Activated naive CD8-positive, alpha-beta T cell treated with anti-CD3 and anti-CD28 coated beads, Interleukin-2, amount 10 ng/mL, durations not matched to agents 7 days and 5 days (primary cell): Measurements from ENCODE around the gene TUBA1C. TPM values are rescaled to one million over a fixed set of nuclear protein-coding genes. Genes with fewer than 3 reads are reported as not detected.
"Not testable (repeated sequence)": the region's sequence is repeated elsewhere in the genome, so short reads cannot be mapped to it uniquely, and the experiment has no call there.

Experiments
- ATAC-seq: fragments of 150-1000 bp; cut with Tn5 transposase; one replicate; pipeline ENCODE4 v1.10.0; 2021; ENCODE audit warnings: low read depth, moderate library complexity
- POLR2A ChIA-PET: fragments of 350-600 bp; sonication (Branson Sonifier 250); formaldehyde crosslinking; loops from one replicate; lab custom pipeline; 2021; ENCODE audit warnings: antibody characterized with exemption; lab: Charles Lee
- DNase-seq: peaks from one replicate; pipeline ENCODE4 v3.0.0; 2021
- H3K27ac Mint-ChIP-seq: one replicate; pipeline ENCODE4 v1.8.0; 2022; ENCODE audit warnings: mild to moderate bottlenecking, mixed read lengths
- H3K27me3 Mint-ChIP-seq: one replicate; pipeline ENCODE4 v1.8.0; 2022; ENCODE audit warnings: mild to moderate bottlenecking, moderate library complexity, mixed read lengths
- H3K36me3 Mint-ChIP-seq: one replicate; pipeline ENCODE4 v1.8.0; 2021; ENCODE audit warnings: mild to moderate bottlenecking, mixed read lengths
- H3K4me1 Mint-ChIP-seq: one replicate; pipeline ENCODE4 v1.8.0; 2021; ENCODE audit warnings: mixed read lengths
- H3K4me3 Mint-ChIP-seq: one replicate; pipeline ENCODE4 v1.8.0; 2022; ENCODE audit warnings: mild to moderate bottlenecking, moderate library complexity, mixed read lengths
- H3K9me3 Mint-ChIP-seq: one replicate; pipeline ENCODE4 v1.8.0; 2021; ENCODE audit warnings: mixed read lengths
- total RNA-seq, 2 experiments: library from RNA; stranded (reverse); gene quantifications; one replicate each; pipeline ENCODE4 v1.2.3, GENCODE V29; 2021

Gene TUBA1C
- total RNA-seq, 2 experiments from 2014 or later, result 162 to 168 TPM

GRCh38 chr12:49295082-49295936 lies 30.4 kb downstream of the TUBA1C start, which contains the start of gene PRPH:
Gene PRPH (plus strand): TSS chr12:49295147. CDS start chr12:49295201, 54 bp downstream.
- Mint-ChIP-seq H3K36me3 (no peaks in the 10 kb centered on the region), H3K4me1 (peaks cover 10% of the 10 kb centered on the region), H3K27ac (no peak within 1 kb of the TSS), H3K27me3 (peaks cover 65% of the 10 kb centered on the region), H3K9me3 (no peaks in the 10 kb centered on the region), H3K4me3 (no peak within 1 kb of the TSS)
- no peak for ATAC-seq
- DNase-seq, result peak; percentile 47
- POLR2A ChIA-PET, result interaction anchor here (0.6 to 2.4 kb wide), 4 partner anchors 27 to 184 kb away, joined by 3 to 7 read pairs (median 4); partner anchors contain the start of genes LMBR1L, TROAP and TUBA1B

- no peaks in the 10 kb centered on the region for H3K9me3 Mint-ChIP-seq
- peaks cover 10% of the 10 kb centered on the region for H3K4me1 Mint-ChIP-seq
- POLR2A ChIA-PET, result interaction anchor here (1.1 to 2.4 kb wide), 4 partner anchors 27 to 35 kb away, joined by 3 to 7 read pairs (median 4); partner anchors contain the start of gene TROAP
- H3K4me3 Mint-ChIP-seq, result peak overlapping the region; percentile 72
- H3K27me3 Mint-ChIP-seq, result peaks cover 62% of the 10 kb centered on the region
- DNase-seq (peak; percentile 82), ATAC-seq (peak; percentile 73)
- H3K36me3 Mint-ChIP-seq, result no peaks in the 10 kb centered on the region
- no peak overlapping the region for H3K27ac Mint-ChIP-seq
These were observed 31.4 kb downstream of the TUBA1C start for GRCh38 chr12:49296034-49296835.

GRCh38 chr12:49296836-49297694 lies 32.2 kb downstream of the TUBA1C start:
- peak overlapping the region; percentile 72 for H3K4me3 Mint-ChIP-seq
- DNase-seq (peak; percentile 57), ATAC-seq (peak; percentile 52)
- H3K36me3 Mint-ChIP-seq, result no peaks in the 10 kb centered on the region
- H3K9me3 Mint-ChIP-seq, result no peaks in the 10 kb centered on the region
- H3K27me3 Mint-ChIP-seq, result peaks cover 54% of the 10 kb centered on the region
- peaks cover 15% of the 10 kb centered on the region for H3K4me1 Mint-ChIP-seq
- POLR2A ChIA-PET, result interaction anchor here (0.9 to 2.4 kb wide), 7 partner anchors 21 to 70 kb away, joined by 3 to 7 read pairs (median 4); partner anchors contain the start of genes SPATS2 and TROAP
- no peak overlapping the region for H3K27ac Mint-ChIP-seq

- POLR2A ChIA-PET, result interaction anchor here (0.9 to 2.4 kb wide), 6 partner anchors 21 to 69 kb away, joined by 3 to 7 read pairs (median 4); partner anchors contain the start of genes SPATS2 and TROAP
- no peaks in the 10 kb centered on the region for H3K9me3 Mint-ChIP-seq
- peak overlapping the region; percentile 54 for H3K4me3 Mint-ChIP-seq
- peaks cover 49% of the 10 kb centered on the region for H3K27me3 Mint-ChIP-seq
- no peak overlapping the region for H3K27ac Mint-ChIP-seq
- H3K4me1 Mint-ChIP-seq, result peaks cover 15% of the 10 kb centered on the region
- ATAC-seq (peak; percentile 4), DNase-seq (no peak)
- no peaks in the 10 kb centered on the region for H3K36me3 Mint-ChIP-seq
These were observed 32.8 kb downstream of the TUBA1C start for GRCh38 chr12:49297695-49298060.

- Mint-ChIP-seq H3K9me3 (no peaks in the 10 kb centered on the region), H3K27me3 (peaks cover 51% of the 10 kb centered on the region), H3K27ac (peak overlapping the region; percentile 27), H3K4me1 (peaks cover 15% of the 10 kb centered on the region), H3K36me3 (no peaks in the 10 kb centered on the region), H3K4me3 (peak overlapping the region; percentile 6)
- POLR2A ChIA-PET, result interaction anchor here (0.7 to 1.5 kb wide), 2 partner anchors 25 to 69 kb away, joined by 3 to 4 read pairs; partner anchors contain the start of genes SPATS2 and TROAP
- no peak for DNase-seq
- no peak for ATAC-seq
These were observed 33.3 kb downstream of the TUBA1C start for GRCh38 chr12:49298160-49298559.

GRCh38 chr12:49301760-49302159 lies 36.9 kb downstream of the TUBA1C start:
- Mint-ChIP-seq H3K27ac (peak overlapping the region; percentile 49), H3K4me3 (no peak overlapping the region), H3K27me3 (peaks cover 33% of the 10 kb centered on the region), H3K4me1 (peaks cover 11% of the 10 kb centered on the region), H3K36me3 (no peaks in the 10 kb centered on the region), H3K9me3 (no peaks in the 10 kb centered on the region)
- POLR2A ChIA-PET, result no interaction called here
- ATAC-seq (no peak), DNase-seq (no peak)

- no peak for ATAC-seq
- H3K27me3 Mint-ChIP-seq, result peaks cover 24% of the 10 kb centered on the region
- no peak overlapping the region for H3K4me3 Mint-ChIP-seq
- peaks cover 5% of the 10 kb centered on the region for H3K4me1 Mint-ChIP-seq
- POLR2A ChIA-PET, result interaction anchor here (1.6 kb wide), 1 partner anchor 19 kb away, joined by 3 read pairs; the partner anchor contains the start of gene TROAP
- H3K27ac Mint-ChIP-seq, result no peak overlapping the region
- H3K36me3 Mint-ChIP-seq, result no peaks in the 10 kb centered on the region
- no peak for DNase-seq
- no peaks in the 10 kb centered on the region for H3K9me3 Mint-ChIP-seq
These were observed 39.3 kb downstream of the TUBA1C start for GRCh38 chr12:49304161-49304560.

- ATAC-seq (no peak), DNase-seq (no peak)
- H3K4me1 Mint-ChIP-seq, result peaks cover 5% of the 10 kb centered on the region
- no peaks in the 10 kb centered on the region for H3K9me3 Mint-ChIP-seq
- no peaks in the 10 kb centered on the region for H3K36me3 Mint-ChIP-seq
- no peak overlapping the region for H3K4me3 Mint-ChIP-seq
- peaks cover 38% of the 10 kb centered on the region for H3K27me3 Mint-ChIP-seq
- no peak overlapping the region for H3K27ac Mint-ChIP-seq
- POLR2A ChIA-PET, result interaction anchor here (1.6 kb wide), 1 partner anchor 17 kb away, joined by 3 read pairs; the partner anchor contains the start of gene TROAP
These were observed 41.1 kb downstream of the TUBA1C start for GRCh38 chr12:49305762-49306510.

- Mint-ChIP-seq H3K27me3 (peaks cover 41% of the 10 kb centered on the region), H3K9me3 (no peaks in the 10 kb centered on the region), H3K36me3 (no peaks in the 10 kb centered on the region), H3K27ac (no peak overlapping the region), H3K4me3 (no peak overlapping the region), H3K4me1 (no peaks in the 10 kb centered on the region)
- DNase-seq, result no peak
- ATAC-seq, result no peak
- POLR2A ChIA-PET, result no interaction called here
These were observed 44.5 kb downstream of the TUBA1C start for GRCh38 chr12:49309386-49309785.

GRCh38 chr12:49310451-49311000 lies 45.6 kb downstream of the TUBA1C start:
- H3K36me3 Mint-ChIP-seq, H3K9me3 Mint-ChIP-seq, H3K27ac Mint-ChIP-seq, H3K4me1 Mint-ChIP-seq, H3K4me3 Mint-ChIP-seq, DNase-seq, ATAC-seq, POLR2A ChIA-PET: not testable (repeated sequence)
- H3K27me3 Mint-ChIP-seq, result peaks cover 42% of the 10 kb centered on the region

- peaks cover 30% of the 10 kb centered on the region for H3K27me3 Mint-ChIP-seq
- no peak overlapping the region for H3K27ac Mint-ChIP-seq
- H3K36me3 Mint-ChIP-seq, result no peaks in the 10 kb centered on the region
- DNase-seq (no peak), ATAC-seq (no peak)
- no peaks in the 10 kb centered on the region for H3K4me1 Mint-ChIP-seq
- H3K4me3 Mint-ChIP-seq, result no peak overlapping the region
- H3K9me3 Mint-ChIP-seq, result no peaks in the 10 kb centered on the region
- POLR2A ChIA-PET, result no interaction called here
These were observed 49.9 kb downstream of the TUBA1C start for GRCh38 chr12:49314811-49315210.
